Measurements from ENCODE around the gene ZNF614.

- TF ChIP-seq, protein P1, sequence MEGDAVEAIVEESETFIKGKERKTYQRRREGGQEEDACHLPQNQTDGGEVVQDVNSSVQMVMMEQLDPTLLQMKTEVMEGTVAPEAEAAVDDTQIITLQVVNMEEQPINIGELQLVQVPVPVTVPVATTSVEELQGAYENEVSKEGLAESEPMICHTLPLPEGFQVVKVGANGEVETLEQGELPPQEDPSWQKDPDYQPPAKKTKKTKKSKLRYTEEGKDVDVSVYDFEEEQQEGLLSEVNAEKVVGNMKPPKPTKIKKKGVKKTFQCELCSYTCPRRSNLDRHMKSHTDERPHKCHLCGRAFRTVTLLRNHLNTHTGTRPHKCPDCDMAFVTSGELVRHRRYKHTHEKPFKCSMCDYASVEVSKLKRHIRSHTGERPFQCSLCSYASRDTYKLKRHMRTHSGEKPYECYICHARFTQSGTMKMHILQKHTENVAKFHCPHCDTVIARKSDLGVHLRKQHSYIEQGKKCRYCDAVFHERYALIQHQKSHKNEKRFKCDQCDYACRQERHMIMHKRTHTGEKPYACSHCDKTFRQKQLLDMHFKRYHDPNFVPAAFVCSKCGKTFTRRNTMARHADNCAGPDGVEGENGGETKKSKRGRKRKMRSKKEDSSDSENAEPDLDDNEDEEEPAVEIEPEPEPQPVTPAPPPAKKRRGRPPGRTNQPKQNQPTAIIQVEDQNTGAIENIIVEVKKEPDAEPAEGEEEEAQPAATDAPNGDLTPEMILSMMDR (IDR thresholded peaks at IDR 0.05): no peak
- no peak for TF ChIP-seq POLR2A (IDR thresholded peaks at IDR 0.05)
Measured at GRCh38 chr19:51976852-51977251, 51.3 kb downstream of the ZNF614 start.
